Caco-2 (cell line): ENCODE measurements around the gene CACNA1H. TPM values are rescaled to one million over a fixed set of nuclear protein-coding genes. Genes with fewer than 3 reads are reported as not detected.

ENCODE experiments used
- BruUV-seq: library from RNA; stranded (reverse); fragments of 400-500 nt; replicated peaks from 2 replicates; lab custom pipeline; 2021; lab: Mats Ljungman, UMichigan
- CTCF ChIA-PET: fragments of 300-600 bp; sonication (Branson Sonifier 250); formaldehyde crosslinking; loops from one replicate; lab custom pipeline; 2022; ENCODE audit warnings: antibody characterized with exemption; lab: Charles Lee
- POLR2A ChIA-PET: fragments of 300-600 bp; sonication (Branson Sonifier 250); formaldehyde crosslinking; loops from one replicate; lab custom pipeline; 2022; ENCODE audit warnings: antibody characterized with exemption; lab: Charles Lee
- DNase-seq, 2 experiments: peaks; one replicate each; pipeline versions ENCODE4 v3.0.0 to v3.0.0-alpha.2; 2020 to 2022
- H3K27me3 ChIP-seq: replicated peaks from 2 replicates; pipeline ENCODE4 v1.6.0; 2011; ENCODE audit warnings: low read length; ENCODE audit not compliant: control insufficient read depth, insufficient read depth
- H3K36me3 ChIP-seq: 2 replicates; pipeline ENCODE4 v1.5.1; 2011; ENCODE audit warnings: low read length; ENCODE audit not compliant: control insufficient read depth, insufficient read depth
- H3K4me1 ChIP-seq: fragments of 250-450 bp; sonication (Bioruptor Pico); 2 replicates; pipeline ENCODE4 v1.5.1; 2020; ENCODE audit warnings: mild to moderate bottlenecking
- H3K4me3 ChIP-seq: 2 replicates; pipeline ENCODE4 v1.5.1; 2011; ENCODE audit warnings: low read depth, mild to moderate bottlenecking, control low read depth, low read length
- H3K9me3 ChIP-seq: fragments of 250-450 bp; sonication (Bioruptor Pico); 2 replicates; pipeline ENCODE4 v1.5.1; 2020; ENCODE audit warnings: mild to moderate bottlenecking, moderate library complexity
- H3K27ac Mint-ChIP-seq: one replicate; pipeline ENCODE4 v1.8.0; 2022; ENCODE audit warnings: mixed read lengths; ENCODE audit not compliant: unreplicated experiment
- H3K27me3 Mint-ChIP-seq: one replicate; pipeline ENCODE4 v1.8.0; 2022; ENCODE audit warnings: mixed read lengths; ENCODE audit not compliant: insufficient read depth, unreplicated experiment
- H3K36me3 Mint-ChIP-seq: one replicate; pipeline ENCODE4 v1.8.0; 2022; ENCODE audit warnings: mild to moderate bottlenecking, mixed read lengths; ENCODE audit not compliant: insufficient read depth, unreplicated experiment
- H3K4me1 Mint-ChIP-seq: one replicate; pipeline ENCODE4 v1.8.0; 2022; ENCODE audit warnings: low read depth, mixed read lengths; ENCODE audit not compliant: unreplicated experiment
- H3K4me3 Mint-ChIP-seq: one replicate; pipeline ENCODE4 v1.8.0; 2022; ENCODE audit warnings: mild to moderate bottlenecking, moderate library complexity, mixed read lengths; ENCODE audit not compliant: unreplicated experiment
- H3K9me3 Mint-ChIP-seq: one replicate; pipeline ENCODE4 v1.8.0; 2022; ENCODE audit warnings: mixed read lengths; ENCODE audit not compliant: unreplicated experiment
- CTCF ChIP-seq, 2 experiments: fragments of 200-600 bp in 1 of 2; IDR thresholded peaks; 1 replicate in 1 of 2; 2 replicates in 1 of 2; pipeline versions ENCODE4 v1.5.1 to v1.8.0; 2011 to 2022; ENCODE audit warnings: antibody characterized with exemption in 1 of 2, control low read depth in 1 of 2, inconsistent platforms in 1 of 2, low read depth in 1 of 2, low read length in 1 of 2, mild to moderate bottlenecking in 1 of 2, moderate library complexity in 1 of 2; ENCODE audit not compliant: insufficient read depth in 1 of 2, severe bottlenecking in 1 of 2, unreplicated experiment in 1 of 2
- intact Hi-C: fragments of 100-400 bp; cut with micrococcal nuclease; formaldehyde crosslinking; loops from one replicate; pipeline ENCODE4 v1.10.0; 2022; ENCODE audit not compliant: unreplicated experiment
- total RNA-seq: library from RNA; stranded (reverse); gene quantifications from 2 replicates; pipeline ENCODE4 v1.2.3, GENCODE V29; 2022

The CACNA1H gene
- total RNA-seq, 1 experiment from 2014 or later: 5.1 TPM

- peaks cover 2% of the 10 kb centered on the region for H3K27me3 Mint-ChIP-seq
- H3K9me3 Mint-ChIP-seq: no peaks in the 10 kb centered on the region
- H3K4me3 Mint-ChIP-seq: no peak overlapping the region
- H3K36me3 ChIP-seq: no peaks in the 10 kb centered on the region
- H3K27ac Mint-ChIP-seq: no peak overlapping the region
- H3K27me3 ChIP-seq: no peaks in the 10 kb centered on the region
- H3K4me3 ChIP-seq: no peak overlapping the region
- no peak for DNase-seq
- TF ChIP-seq CTCF (IDR thresholded peaks at IDR 0.05; ENCODE audit: insufficient read depth in 1 of 2, low read depth in 1 of 2, low read length in 1 of 2, severe bottlenecking in 1 of 2, unreplicated experiment in 1 of 2): no peak
- intact Hi-C loops: no loop called here
- H3K4me1 ChIP-seq: no peaks in the 10 kb centered on the region
- no peaks in the 10 kb centered on the region for H3K36me3 Mint-ChIP-seq
- no peaks in the 10 kb centered on the region for H3K4me1 Mint-ChIP-seq
- BruUV-seq: no TSS peak
- ChIA-PET POLR2A (no interaction called here), CTCF (no interaction called here)
- H3K9me3 ChIP-seq: no peaks in the 10 kb centered on the region
These were observed 18.9 kb upstream of the CACNA1H start for GRCh38 chr16:1133810-1134520.

GRCh38 chr16:1134776-1135458, 18.0 kb upstream of the CACNA1H start:
- Mint-ChIP-seq H3K9me3 (no peaks in the 10 kb centered on the region), H3K4me1 (no peaks in the 10 kb centered on the region), H3K27me3 (peaks cover 3% of the 10 kb centered on the region), H3K27ac (no peak overlapping the region), H3K36me3 (no peaks in the 10 kb centered on the region), H3K4me3 (no peak overlapping the region)
- Histone ChIP-seq H3K9me3 (no peaks in the 10 kb centered on the region), H3K27me3 (no peaks in the 10 kb centered on the region), H3K36me3 (no peaks in the 10 kb centered on the region), H3K4me1 (no peaks in the 10 kb centered on the region), H3K4me3 (no peak overlapping the region)
- no TSS peak for BruUV-seq
- no peak for DNase-seq
- no peak for TF ChIP-seq CTCF (IDR thresholded peaks at IDR 0.05; ENCODE audit: insufficient read depth in 1 of 2, low read depth in 1 of 2, low read length in 1 of 2, severe bottlenecking in 1 of 2, unreplicated experiment in 1 of 2)
- intact Hi-C loops: no loop called here
- ChIA-PET CTCF (interaction anchor here (0.7 kb wide), 1 partner anchor 46 kb away, joined by 5 read pairs; no protein-coding TSS in a partner anchor), POLR2A (no interaction called here)

GRCh38 chr16:1135459-1135825, 17.5 kb upstream of the CACNA1H start:
- ChIA-PET POLR2A (no interaction called here), CTCF (interaction anchor here (0.7 kb wide), 1 partner anchor 46 kb away, joined by 5 read pairs; no protein-coding TSS in a partner anchor)
- H3K36me3 Mint-ChIP-seq: no peaks in the 10 kb centered on the region
- H3K27ac Mint-ChIP-seq: no peak overlapping the region
- no peaks in the 10 kb centered on the region for H3K9me3 ChIP-seq
- no peak for DNase-seq
- no peaks in the 10 kb centered on the region for H3K9me3 Mint-ChIP-seq
- BruUV-seq: no TSS peak
- no peaks in the 10 kb centered on the region for H3K27me3 ChIP-seq
- no peaks in the 10 kb centered on the region for H3K36me3 ChIP-seq
- TF ChIP-seq CTCF (IDR thresholded peaks at IDR 0.05; ENCODE audit: insufficient read depth in 1 of 2, low read depth in 1 of 2, low read length in 1 of 2, severe bottlenecking in 1 of 2, unreplicated experiment in 1 of 2): no peak
- no peaks in the 10 kb centered on the region for H3K4me1 ChIP-seq
- H3K27me3 Mint-ChIP-seq: peaks cover 5% of the 10 kb centered on the region
- H3K4me3 ChIP-seq: no peak overlapping the region
- intact Hi-C loops: no loop called here
- no peak overlapping the region for H3K4me3 Mint-ChIP-seq
- H3K4me1 Mint-ChIP-seq: no peaks in the 10 kb centered on the region
